HG03045 (cell line): Measurements from ENCODE around the gene TNFAIP2.

Experiments
- ATAC-seq: cut with Tn5 transposase; IDR thresholded peaks from one replicate; pipeline ENCODE4 v1.9.1; 2021; ENCODE audit warnings: mild to moderate bottlenecking, moderate library complexity; ENCODE audit not compliant: unreplicated experiment

The TNFAIP2 gene

GRCh38 chr14:103185051-103186029 lies 62.1 kb downstream of the TNFAIP2 start:
- ATAC-seq = no peak

- no peak for ATAC-seq
Observed at GRCh38 chr14:103186241-103186822, 63.1 kb downstream of the TNFAIP2 start.
